Keratinocyte (primary cell): ENCODE results near the gene ZNF474.

Experiments used
- CTCF ChIP-seq, 3 experiments: IDR thresholded peaks in 1 of 3; conservative IDR thresholded peaks in 1 of 3; optimal IDR thresholded peaks in 1 of 3; 2 replicates in 2 of 3; 3 replicates in 1 of 3; pipeline versions ENCODE3 to v1.5.1; 2011; ENCODE audit warnings: low read length in 3 of 3, mild to moderate bottlenecking in 3 of 3, moderate library complexity in 2 of 3, control low read depth in 1 of 3, inconsistent platforms in 1 of 3; ENCODE audit not compliant: insufficient read depth in 2 of 3; ENCODE audit errors: extremely low read depth in 1 of 3
- EZH2 ChIP-seq: IDR thresholded peaks from one replicate; pipeline ENCODE4 v1.6.1; 2012; ENCODE audit warnings: inconsistent platforms, mild to moderate bottlenecking, low read length, moderate library complexity

GRCh38 chr5:122200865-122201264 is 71.5 kb downstream of the ZNF474 start:
- TF ChIP-seq CTCF (optimal IDR thresholded peaks at IDR 0.05 in 1 of 3, IDR thresholded peaks at IDR 0.05 in 1 of 3, conservative IDR thresholded peaks at IDR 0.05 in 1 of 3; ENCODE audit: extremely low read depth in 1 of 3, insufficient read depth in 2 of 3, low read length in 3 of 3) (no peak), EZH2 (no peak)
